Measurements from ENCODE around the gene POU6F2. TPM values are rescaled to one million over a fixed set of nuclear protein-coding genes. Genes with fewer than 3 reads are reported as not detected.

POU6F2 gene
- total RNA-seq, 2 experiments from 2014 or later: not detected

DNA sequence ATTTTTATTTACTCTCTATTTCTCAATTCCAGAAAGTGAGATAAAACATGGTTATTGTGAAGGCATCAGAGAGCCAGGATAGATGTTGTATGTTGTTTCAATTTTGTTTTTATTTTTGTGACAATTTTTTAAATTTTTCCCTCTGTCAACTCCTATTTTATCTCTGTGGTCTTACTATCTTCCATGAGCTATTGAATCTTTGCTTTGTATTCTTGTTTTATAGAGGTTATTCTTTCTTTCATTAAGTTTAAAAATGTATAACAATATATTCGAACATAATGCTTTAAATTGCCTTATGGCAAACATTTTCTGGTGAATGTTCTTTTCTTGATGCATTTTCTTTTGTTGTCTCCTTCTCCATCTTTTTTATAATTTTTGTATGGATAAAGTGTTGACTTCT lies 78.4 kb downstream of the POU6F2 start:
- ChIA-PET CTCF (no interaction called here), POLR2A (no interaction called here)

DNA sequence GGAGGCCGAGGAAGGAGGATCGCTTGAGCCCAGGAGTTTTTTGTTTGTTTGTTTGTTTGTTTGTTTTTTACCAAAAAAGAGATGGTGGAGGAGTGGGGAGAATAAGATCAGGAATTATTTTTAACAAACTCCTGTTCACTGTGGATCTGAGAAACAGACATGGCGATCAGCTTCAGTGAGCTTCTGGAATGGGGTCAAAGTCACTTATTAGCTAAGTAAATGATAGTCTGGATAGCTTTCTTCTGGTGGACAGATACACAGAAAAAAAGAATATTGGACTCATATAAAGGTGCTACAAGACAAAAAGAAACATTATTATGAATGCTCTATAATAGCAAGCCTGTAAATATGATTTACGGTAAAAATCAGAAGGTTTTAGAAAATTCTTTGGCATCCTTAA lies 85.1 kb downstream of the POU6F2 start:
- CTCF ChIA-PET: no interaction called here
- POLR2A ChIA-PET: no interaction called here

DNA sequence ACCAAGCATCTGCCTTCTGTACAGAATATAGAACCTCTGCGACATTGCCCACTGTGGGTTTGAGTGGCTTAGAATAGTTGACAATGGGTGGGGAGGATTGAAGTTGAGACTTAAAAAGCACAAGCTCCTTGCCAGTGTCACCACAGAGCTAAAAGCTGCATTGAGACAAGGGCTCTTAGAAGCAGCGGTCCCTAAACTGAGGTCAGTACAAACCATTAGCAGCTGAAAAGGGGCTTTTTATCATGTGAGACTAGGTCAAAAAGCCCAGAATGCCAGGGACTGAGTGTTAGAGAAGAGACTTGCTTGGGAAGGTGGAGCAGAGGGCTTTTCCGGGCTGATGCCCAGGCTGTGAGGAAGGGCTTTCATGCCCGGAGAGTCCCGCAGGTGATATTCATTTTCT lies 91.3 kb downstream of the POU6F2 start:
- ChIA-PET POLR2A (no interaction called here), CTCF (no interaction called here)

DNA sequence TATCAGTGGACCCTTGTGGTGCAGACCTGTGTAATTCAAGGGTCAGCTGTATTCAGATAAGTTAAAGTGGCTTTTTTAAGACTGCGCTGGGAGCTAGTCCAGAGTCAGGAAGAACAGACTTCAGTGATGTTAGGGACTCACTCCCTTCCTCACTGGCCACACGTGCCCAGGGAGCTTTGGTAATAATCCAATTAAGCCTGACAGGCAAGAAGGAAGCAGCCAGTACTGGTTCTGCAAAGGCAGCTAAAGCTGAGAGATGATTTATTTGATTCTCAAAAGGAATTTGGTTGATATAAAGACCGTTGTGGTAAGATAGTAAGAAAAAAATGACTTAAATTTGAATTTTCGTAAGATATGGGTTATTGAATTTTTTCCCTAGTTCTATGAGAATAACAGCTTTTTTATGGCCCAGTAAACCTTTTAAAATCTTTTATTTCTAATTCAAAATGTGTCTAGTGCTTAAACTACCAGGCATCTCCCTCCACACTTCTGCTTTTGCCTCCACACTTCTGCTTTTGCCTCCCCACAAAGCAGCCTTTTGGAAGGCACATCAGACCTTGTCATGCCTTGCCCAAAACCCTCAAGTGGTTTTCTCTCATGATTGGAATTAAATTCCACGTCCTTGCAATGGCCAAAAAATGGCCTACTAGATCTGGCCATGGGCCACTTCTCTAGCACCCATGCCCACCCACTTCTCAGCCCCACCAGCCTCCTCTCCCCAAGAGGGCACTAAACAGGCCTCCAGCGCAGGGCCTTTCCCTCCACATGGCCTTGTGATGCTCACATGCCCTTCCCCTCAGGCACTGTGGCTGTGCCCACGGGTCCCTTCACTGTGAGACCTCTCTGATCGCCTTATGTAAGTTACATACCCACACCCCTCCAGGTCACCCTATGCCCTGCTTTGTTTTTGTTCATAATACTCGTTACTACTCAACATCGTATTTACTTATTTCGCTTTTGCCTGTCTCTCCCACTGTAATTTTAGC lies 92.5 kb downstream of the POU6F2 start:
- ChIA-PET POLR2A (no interaction called here), CTCF (no interaction called here)

DNA sequence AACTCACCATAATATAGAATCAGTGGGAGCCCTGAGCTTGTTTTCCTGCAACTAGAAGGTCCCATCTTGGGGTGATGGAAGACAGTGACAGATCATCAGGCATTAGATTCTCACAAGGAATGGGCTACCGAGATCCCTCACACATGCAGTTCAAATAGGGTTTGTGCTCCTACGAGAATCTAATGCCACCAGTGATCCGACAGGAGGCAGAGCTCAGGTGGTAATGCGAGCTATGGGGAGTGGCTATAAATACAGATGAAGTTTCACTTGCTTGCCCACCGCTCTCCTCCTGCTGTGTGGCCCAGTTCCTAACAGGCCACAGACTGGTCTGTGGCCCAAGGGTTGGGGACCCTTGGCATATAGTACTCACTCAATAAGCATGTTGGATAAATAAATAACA lies 93.4 kb downstream of the POU6F2 start:
- ChIA-PET POLR2A (no interaction called here), CTCF (no interaction called here)

DNA sequence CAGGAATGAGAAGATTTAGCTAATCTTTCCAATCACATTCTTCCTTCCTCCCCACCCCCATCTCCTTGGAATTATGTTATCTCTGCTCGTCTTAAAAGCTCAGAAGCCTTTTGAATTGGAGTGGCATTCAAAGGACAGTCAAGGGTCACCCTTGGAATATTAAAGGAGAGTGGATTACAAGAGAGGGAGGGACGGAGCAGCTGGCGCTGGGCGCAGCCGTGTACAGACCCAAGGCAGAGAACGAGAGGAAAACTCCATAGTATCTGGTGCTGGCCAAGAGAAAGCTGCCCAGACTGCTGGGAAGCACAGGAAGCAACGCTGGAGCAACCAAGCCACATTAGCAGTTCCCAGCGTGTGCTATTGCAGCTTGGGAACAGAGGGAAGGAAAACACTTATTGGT lies 95.7 kb downstream of the POU6F2 start:
- POLR2A ChIA-PET: no interaction called here
- CTCF ChIA-PET: no interaction called here

DNA sequence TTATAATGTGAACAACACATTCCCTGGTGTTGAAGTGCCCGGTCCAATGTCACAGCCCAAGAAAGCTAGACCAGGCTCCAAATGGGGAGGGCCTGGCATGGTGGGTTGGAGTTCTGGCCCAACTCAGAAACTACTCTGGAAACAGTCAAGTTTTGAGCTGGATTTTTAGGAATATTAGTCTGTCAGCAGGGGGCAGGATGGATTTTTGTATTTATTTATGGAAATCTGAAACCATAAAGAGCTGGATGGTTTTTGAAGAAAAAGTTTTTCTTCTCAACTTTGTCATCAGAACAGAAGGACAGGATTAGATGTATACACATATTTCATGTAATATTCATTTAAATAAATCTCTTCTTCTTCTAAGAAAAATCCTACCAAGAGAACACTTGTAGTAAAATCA lies 97.5 kb downstream of the POU6F2 start:
- CTCF ChIA-PET: no interaction called here
- POLR2A ChIA-PET: no interaction called here

DNA sequence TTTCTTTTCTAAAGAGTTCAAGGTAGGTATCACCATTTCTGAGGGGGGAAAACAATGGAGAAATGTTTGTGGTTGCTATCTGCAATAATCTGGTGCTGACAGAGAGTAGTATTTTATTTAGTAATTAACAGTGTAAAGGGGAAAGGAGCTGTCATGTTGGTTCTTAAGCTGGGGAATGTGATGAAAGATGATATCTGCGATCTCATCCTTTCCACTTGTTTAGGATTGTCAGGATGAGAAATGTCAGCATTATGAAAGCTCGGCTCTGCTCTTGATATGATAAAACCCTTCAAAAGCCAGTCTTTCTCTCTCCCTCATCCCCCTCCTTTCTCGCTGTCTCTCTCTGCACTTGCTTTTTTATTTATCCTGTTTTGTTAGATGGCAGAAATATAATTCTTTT lies 106.1 kb downstream of the POU6F2 start:
- ChIA-PET POLR2A (no interaction called here), CTCF (no interaction called here)

DNA sequence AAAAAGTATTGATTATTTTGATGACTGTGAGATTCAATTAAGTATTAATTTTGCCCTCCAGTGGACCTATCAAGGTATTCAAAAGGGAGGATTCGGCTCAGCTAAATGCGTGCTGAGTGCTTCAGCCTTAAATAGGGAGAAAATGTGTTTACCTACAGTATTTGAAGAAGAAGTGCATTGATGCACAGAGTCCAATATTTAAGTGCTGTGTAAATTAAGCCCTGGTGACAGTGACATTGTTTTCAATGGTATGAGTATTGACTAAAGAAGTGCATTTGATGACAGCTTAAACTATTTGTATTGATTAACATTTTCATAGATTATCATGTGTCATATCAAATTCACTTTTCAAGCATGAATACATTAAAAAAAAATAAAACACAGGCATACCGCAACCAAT lies 106.6 kb downstream of the POU6F2 start:
- ChIA-PET CTCF (no interaction called here), POLR2A (no interaction called here)

DNA sequence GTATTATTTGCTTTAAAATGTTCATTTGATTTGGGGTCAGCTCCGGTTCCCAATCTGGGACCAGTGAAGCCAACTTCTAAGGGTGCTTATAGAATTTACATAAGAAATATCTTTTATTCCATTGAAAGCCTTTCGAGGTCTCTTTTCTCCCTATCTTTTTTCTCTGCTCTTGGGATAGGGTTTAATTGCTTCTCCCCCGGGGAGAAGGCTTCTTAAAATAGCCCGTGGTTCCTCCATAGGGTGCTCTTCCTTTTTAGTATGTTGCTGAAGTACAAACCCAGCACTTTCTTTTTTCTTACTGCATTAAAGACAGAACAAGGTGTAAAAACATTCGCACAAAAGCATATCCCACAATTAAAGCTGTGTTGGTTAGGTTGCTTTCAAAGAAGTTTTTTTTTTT lies 107.5 kb downstream of the POU6F2 start:
- CTCF ChIA-PET: no interaction called here

DNA sequence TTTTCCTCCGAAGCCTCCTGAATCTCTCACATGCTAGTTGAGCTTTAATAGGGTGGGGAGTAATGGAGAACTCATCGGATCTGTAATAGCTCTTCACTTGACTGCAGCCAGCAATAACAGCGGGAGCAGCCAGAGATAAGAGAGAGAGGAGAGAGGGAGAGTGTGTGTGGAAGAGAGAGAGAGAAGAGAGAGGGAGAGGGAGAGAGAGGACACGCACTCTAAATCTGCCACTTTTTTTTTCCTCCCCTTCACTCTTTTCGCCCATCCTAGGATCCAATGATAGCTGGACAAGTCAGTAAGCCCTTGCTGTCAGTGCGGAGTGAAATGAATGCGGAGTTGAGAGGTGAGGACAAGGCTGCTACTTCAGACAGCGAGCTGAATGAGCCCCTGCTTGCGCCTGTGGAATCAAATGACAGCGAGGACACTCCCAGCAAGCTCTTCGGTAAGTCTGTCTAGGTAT lies 107.9 kb downstream of the POU6F2 start:
- POLR2A ChIA-PET: no interaction called here
- CTCF ChIA-PET: no interaction called here

More for the DNA sequence above, 107.5 kb downstream of the POU6F2 start:
- POLR2A ChIA-PET: no interaction called here

DNA sequence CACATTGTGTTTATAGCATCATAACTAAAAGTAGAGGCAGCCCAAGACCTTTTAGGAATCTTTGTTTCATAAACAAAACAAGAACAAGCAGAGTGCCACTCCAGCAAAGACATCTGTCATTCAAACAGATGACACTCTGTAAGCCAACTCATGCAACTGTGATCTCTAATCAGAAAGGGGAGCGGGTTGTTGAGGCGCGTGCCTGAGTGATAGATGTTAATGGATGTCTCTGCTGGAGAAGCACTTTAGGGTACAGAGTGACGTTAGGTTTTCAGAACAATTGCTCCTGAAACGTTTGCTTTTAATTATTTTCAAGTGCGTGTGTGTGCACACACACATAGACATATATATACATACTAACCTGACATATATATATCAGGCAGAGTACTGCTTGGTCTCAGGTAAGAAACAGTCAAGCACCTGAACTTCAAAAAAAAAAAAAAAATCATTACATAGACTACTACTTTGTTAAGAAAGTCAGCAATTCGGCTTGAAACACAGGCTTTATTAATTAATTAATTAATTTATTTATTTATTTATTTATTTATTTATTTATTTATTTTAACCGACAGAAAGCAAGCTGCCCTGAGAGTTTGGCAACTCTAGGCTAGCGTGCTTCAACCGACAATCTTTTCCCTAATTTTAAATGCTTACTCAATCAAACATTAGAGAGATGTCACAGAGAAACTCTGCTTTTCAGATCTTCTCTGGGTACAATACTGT lies 109.1 kb downstream of the POU6F2 start:
- CTCF ChIA-PET: no interaction called here

DNA sequence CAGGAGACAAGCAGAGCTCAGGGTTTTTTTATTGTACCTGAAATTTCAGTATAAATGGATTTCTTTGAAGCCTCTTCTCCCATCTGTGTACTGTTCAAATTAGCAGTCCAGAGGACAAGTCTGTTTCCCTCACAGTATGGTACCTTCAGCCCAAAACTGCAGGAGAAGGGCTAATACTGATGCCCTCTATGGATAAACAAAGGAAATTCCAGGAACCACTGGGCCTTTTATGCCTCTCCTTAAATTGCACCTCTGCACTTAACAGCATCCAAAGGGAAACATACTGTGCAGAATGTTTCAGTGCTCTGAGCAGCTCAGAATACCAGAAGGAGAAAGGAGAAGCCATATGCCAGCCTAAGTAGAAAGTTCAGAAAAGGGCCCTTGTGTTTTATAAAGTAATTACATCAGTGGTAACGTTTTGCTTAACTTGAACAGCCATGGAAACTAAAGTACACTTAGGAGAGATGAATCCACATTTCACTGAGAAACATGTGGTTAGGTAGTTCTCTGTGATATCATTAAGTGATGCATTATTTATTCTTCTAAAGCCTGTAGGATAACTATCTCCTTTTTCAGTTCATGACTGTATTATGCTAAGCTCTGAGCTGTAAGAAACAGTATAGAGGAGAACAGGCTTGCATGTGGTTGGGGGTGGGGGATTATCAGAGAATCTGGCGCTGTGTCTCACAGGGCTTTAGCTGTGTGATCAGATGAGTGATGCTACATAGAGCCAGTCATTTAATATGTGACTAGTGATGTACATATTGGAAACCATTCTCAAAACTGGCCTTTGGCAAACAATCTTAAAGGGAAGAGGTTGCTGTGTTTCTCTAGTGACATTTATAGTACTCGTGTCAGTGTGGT lies 111.3 kb downstream of the POU6F2 start:
- ChIA-PET CTCF (no interaction called here), POLR2A (no interaction called here)

More for the DNA sequence above, 109.1 kb downstream of the POU6F2 start:
- POLR2A ChIA-PET: no interaction called here

DNA sequence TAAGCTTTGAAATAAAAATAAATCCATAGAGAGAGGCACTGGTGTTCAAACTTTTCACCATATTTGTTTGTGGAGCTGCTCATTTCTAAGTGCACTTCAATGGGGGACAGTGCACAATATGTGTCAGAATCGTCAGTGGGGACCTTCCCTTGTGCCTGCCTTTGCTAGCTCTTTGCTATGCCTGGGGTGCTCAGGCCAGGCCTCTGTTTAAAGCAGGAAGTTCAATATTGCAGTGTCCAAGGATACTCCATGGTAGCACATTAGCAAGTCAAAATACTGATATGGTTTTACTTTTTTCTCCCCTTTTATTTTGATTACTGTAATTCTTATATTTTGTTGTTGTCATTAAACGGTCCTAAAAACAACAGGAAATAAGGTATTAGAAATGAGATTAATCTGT lies 113.4 kb downstream of the POU6F2 start:
- ChIA-PET CTCF (no interaction called here), POLR2A (no interaction called here)

DNA sequence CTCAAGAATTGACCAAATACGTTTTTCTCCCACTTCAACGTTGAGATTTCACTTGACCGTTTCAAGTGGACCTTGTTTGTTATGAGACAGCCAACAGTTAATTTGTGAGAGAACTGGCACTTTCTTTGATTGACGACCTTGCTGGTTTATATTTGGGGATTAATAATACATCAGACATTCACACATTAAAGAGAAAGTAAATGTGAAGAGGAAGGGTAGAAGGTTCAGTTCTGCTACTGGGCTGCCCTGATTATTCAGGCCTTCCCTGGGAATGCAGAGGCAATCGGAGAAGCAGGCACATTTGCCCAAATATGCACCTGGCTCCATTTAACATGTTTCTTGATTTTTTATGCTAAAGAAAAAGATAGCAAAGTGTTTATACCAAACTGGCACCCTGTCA lies 114.1 kb downstream of the POU6F2 start:
- CTCF ChIA-PET: no interaction called here
- POLR2A ChIA-PET: no interaction called here

DNA sequence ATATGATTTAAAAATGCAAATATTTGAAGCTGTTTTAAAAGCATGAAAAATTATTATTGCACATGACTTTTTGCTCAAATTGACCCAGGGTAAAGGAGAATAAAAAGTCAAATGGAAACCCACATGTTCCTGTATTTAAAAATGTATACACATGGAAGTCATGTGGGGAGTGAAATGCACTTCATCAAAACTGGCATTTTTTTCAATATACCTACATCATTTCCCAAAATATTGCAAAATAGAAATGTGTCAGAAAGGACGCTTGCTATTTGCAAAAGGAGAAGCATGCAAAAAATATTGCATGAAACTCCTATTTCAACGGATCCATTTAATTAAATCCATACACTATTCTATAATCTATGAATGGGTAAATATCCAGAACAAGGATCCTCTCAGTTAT lies 117.0 kb downstream of the POU6F2 start:
- CTCF ChIA-PET: no interaction called here

DNA sequence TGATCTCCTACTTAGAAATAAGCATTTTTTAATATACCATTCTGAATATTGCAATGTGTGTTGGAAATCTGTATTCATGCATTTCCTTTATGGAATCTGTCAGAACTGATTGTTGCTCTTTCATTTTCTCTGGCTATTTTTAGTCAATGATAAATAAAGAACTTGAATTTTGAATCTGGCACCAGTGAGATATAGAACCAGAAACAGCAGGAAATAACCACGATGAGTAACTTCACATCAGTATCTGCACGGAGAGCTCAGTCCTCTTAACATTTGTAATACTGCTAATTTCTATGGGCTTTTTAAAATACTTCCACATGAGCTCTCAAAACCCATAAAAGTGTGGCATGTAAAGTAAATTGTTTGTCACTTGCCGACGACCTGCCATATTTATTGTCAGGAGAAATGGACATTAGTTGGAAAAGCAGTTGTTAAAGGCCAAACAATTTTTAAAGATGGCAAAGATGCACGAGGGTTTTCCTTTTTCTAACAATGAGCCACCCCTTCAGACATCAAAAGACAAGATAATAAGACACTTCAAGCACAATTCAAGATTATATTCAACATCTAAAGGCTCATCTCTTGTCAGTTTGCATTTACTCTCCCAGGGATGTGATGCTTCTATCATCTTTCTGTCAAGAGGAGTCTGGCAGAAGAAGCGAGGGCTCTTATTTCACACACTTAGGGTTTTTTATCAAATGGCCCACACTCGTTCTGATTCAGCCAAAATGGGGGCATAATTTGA lies 118.3 kb downstream of the POU6F2 start:
- ChIA-PET CTCF (no interaction called here), POLR2A (no interaction called here)

More for the DNA sequence above, 117.0 kb downstream of the POU6F2 start:
- POLR2A ChIA-PET: no interaction called here

DNA sequence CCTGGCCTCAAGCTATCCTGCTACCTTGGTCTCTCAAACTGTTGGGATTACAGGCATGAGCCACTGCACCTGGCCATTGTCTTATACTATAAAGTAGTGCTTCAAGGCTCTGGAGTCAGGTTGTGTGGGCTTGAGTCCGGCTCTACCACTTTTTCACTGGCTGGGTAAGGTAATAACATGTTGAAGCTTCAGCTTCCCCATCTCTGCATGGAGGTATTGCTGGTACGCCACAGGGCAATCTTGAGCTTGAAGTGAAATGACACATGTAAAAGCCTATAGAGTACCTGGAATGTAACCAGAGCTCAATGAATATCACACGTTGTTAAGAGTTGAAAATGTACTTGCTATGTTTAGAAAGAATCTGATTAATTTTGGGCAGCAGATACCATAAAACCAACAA lies 120.8 kb downstream of the POU6F2 start:
- ChIA-PET POLR2A (no interaction called here), CTCF (no interaction called here)

DNA sequence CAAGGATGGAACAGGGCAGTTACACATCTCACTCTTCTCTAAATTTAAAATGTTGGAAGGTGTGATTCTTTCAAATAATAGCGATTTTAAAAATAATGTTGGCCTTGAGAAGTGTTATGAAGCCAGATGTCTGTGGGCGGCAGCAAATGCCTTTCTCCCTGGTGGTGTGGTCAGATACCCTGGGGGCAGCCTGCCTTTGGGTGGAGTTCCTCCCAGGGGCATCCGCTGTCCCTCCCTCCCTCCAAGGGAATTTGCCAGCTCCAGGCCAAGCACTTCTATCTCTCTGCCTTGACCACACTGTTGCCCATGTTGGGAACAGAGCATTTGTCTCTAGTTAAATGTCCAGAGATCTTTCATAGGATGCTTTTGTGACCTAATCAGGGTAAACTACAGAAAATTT lies 121.4 kb downstream of the POU6F2 start:
- POLR2A ChIA-PET: no interaction called here
- CTCF ChIA-PET: no interaction called here

DNA sequence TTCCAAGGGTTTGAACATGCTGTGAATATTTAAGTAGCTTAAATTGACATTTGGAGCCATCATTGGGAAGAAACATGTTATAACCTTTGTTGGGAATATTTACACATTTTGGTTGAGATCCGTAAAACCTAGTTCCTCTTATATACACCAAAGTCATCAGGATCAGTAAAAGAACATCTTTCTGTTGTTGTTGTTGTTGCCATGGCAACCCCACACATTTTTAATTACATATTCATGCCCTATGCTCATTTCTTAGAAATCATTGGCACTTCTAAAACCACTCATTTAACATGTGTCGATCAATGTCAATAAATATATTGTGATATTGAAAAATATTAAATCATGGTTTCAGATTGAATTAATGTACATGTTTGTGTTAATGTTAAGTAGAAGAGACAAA lies 122.6 kb downstream of the POU6F2 start:
- ChIA-PET POLR2A (no interaction called here), CTCF (no interaction called here)
